ENCODE measurements around the gene AFF4. TPM values are rescaled to one million over a fixed set of nuclear protein-coding genes. Genes with fewer than 3 reads are reported as not detected.
"Not testable (repeated sequence)": the region's sequence is repeated elsewhere in the genome, so short reads cannot be mapped to it uniquely, and the experiment has no call there.

Gene AFF4
- total RNA-seq, 1 donor from 2014 or later, result 63.0 TPM

- Histone ChIP-seq H3K4me1 (peaks cover 5 to 20% of the 10 kb centered on the region in 2 donors), H3K27me3 (no peaks in the 10 kb centered on the region), H3K9me3 (no peaks in the 10 kb centered on the region), H3K27ac (no peak overlapping the region), H3K4me3 (peak overlapping the region in 1 of 2 donors; percentile 8), H3K36me3 (peaks cover 5 to 8% of the 10 kb centered on the region in 2 donors)
- intact Hi-C loops (cut with DNase I), result no loop called here
- no peak for DNase-seq (ENCODE audit: low spot score in 2 of 2)
- no peak for TF ChIP-seq CTCF (IDR thresholded peaks at IDR 0.05)
Measured at GRCh38 chr5:132953710-132954109, 9.7 kb downstream of the AFF4 start.

- no peak for DNase-seq (ENCODE audit: low spot score in 2 of 2)
- Histone ChIP-seq H3K36me3 (peaks cover 5 to 8% of the 10 kb centered on the region in 2 donors), H3K4me1 (peaks cover 5 to 22% of the 10 kb centered on the region in 2 donors), H3K27ac (no peak overlapping the region), H3K9me3 (no peaks in the 10 kb centered on the region), H3K27me3 (no peaks in the 10 kb centered on the region), H3K4me3 (no peak overlapping the region)
- no peak for TF ChIP-seq CTCF (IDR thresholded peaks at IDR 0.05)
- intact Hi-C loops (cut with DNase I), result no loop called here
Measured at GRCh38 chr5:132952829-132953228, 10.6 kb downstream of the AFF4 start.

GRCh38 chr5:132951897-132952296 is 11.5 kb downstream of the AFF4 start:
- peaks cover 5 to 26% of the 10 kb centered on the region in 2 donors for H3K4me1 ChIP-seq
- no peak for TF ChIP-seq CTCF (IDR thresholded peaks at IDR 0.05)
- intact Hi-C loops (cut with DNase I), result no loop called here

GRCh38 chr5:132949136-132949535 is 14.3 kb downstream of the AFF4 start:
- peaks cover 5 to 20% of the 10 kb centered on the region in 2 donors for H3K4me1 ChIP-seq
- intact Hi-C loops (cut with DNase I), result no loop called here

More at GRCh38 chr5:132951897-132952296, 11.5 kb downstream of the AFF4 start:
- Histone ChIP-seq H3K9me3 (no peaks in the 10 kb centered on the region), H3K36me3 (peaks cover 5 to 8% of the 10 kb centered on the region in 2 donors), H3K27me3 (no peaks in the 10 kb centered on the region), H3K27ac (no peak overlapping the region), H3K4me3 (no peak overlapping the region)
- DNase-seq (ENCODE audit: low spot score in 2 of 2), result no peak

GRCh38 chr5:132947671-132948070 is 15.8 kb downstream of the AFF4 start:
- Histone ChIP-seq H3K27me3 (no peaks in the 10 kb centered on the region), H3K4me1 (peaks cover 9 to 12% of the 10 kb centered on the region in 2 donors), H3K4me3 (no peak overlapping the region), H3K36me3 (no peaks in the 10 kb centered on the region), H3K27ac (no peak overlapping the region), H3K9me3 (no peaks in the 10 kb centered on the region)
- intact Hi-C loops (cut with DNase I), result no loop called here
- no peak for DNase-seq (ENCODE audit: low spot score in 2 of 2)
- no peak for TF ChIP-seq CTCF (IDR thresholded peaks at IDR 0.05)

More at GRCh38 chr5:132949136-132949535, 14.3 kb downstream of the AFF4 start:
- no peak for DNase-seq (ENCODE audit: low spot score in 2 of 2)
- Histone ChIP-seq H3K4me3 (no peak overlapping the region), H3K36me3 (peaks cover 0 to 3% of the 10 kb centered on the region in 2 donors), H3K27ac (no peak overlapping the region), H3K27me3 (no peaks in the 10 kb centered on the region), H3K9me3 (no peaks in the 10 kb centered on the region)
- no peak for TF ChIP-seq CTCF (IDR thresholded peaks at IDR 0.05)

GRCh38 chr5:132945315-132945714 is 18.1 kb downstream of the AFF4 start:
- H3K27ac ChIP-seq; H3K27me3 ChIP-seq; intact Hi-C loops (cut with DNase I); H3K9me3 ChIP-seq; H3K4me3 ChIP-seq; H3K36me3 ChIP-seq; DNase-seq (ENCODE audit: low spot score in 2 of 2): not testable (repeated sequence)
- H3K4me1 ChIP-seq, result peaks cover 4 to 16% of the 10 kb centered on the region in 2 donors
